CD4-positive, alpha-beta T cell treated with Interleukin-17A for 1 hour (primary cell): Measurements from ENCODE around the gene UNKL.

Experiments
- DNase-seq: peaks from one replicate; pipeline ENCODE4 v3.0.0-alpha.2; 2020

UNKL gene

GRCh38 chr16:1430214-1430758, 15.8 kb upstream of the UNKL start:
- no peak for DNase-seq

- DNase-seq = no peak
Observed at GRCh38 chr16:1429631-1430030, 15.1 kb upstream of the UNKL start.

- DNase-seq = no peak
Observed at GRCh38 chr16:1429012-1429411, 14.5 kb upstream of the UNKL start.

- DNase-seq = peak; percentile 45
Observed at GRCh38 chr16:1428511-1428910, 14.0 kb upstream of the UNKL start.

- no peak for DNase-seq
Observed at GRCh38 chr16:1427473-1428461, 13.3 kb upstream of the UNKL start.

- no peak for DNase-seq
Observed at GRCh38 chr16:1426734-1427471, 12.4 kb upstream of the UNKL start.

GRCh38 chr16:1425616-1426370, 11.3 kb upstream of the UNKL start:
- no peak for DNase-seq

- DNase-seq = no peak
Observed at GRCh38 chr16:1424028-1424427, 9.5 kb upstream of the UNKL start.

GRCh38 chr16:1422076-1422475, 7.6 kb upstream of the UNKL start:
- no peak for DNase-seq

- DNase-seq = no peak
Observed at GRCh38 chr16:1420111-1420539, 5.6 kb upstream of the UNKL start.

- DNase-seq = no peak
Observed at GRCh38 chr16:1416521-1416941, 2.0 kb upstream of the UNKL start.

- peak; percentile 66 for DNase-seq
Observed at GRCh38 chr16:1413684-1414531, 596 bp downstream of the UNKL start.

GRCh38 chr16:1412847-1413246, 1.7 kb downstream of the UNKL start:
- no peak for DNase-seq

- peak; percentile 96 for DNase-seq
Observed at GRCh38 chr16:1408171-1408837, 6.2 kb downstream of the UNKL start.

- DNase-seq = no peak
Observed at GRCh38 chr16:1407753-1408152, 6.8 kb downstream of the UNKL start.

GRCh38 chr16:1403733-1404132, 10.8 kb downstream of the UNKL start:
- no peak for DNase-seq

- DNase-seq = no peak
Observed at GRCh38 chr16:1403036-1403435, 11.5 kb downstream of the UNKL start.

GRCh38 chr16:1401758-1402154, 12.7 kb downstream of the UNKL start:
- no peak for DNase-seq

GRCh38 chr16:1401061-1401757, 13.3 kb downstream of the UNKL start:
- DNase-seq = no peak

- no peak for DNase-seq
Observed at GRCh38 chr16:1398826-1399581, 15.5 kb downstream of the UNKL start.
